ENCODE data around the gene CDKN2D. TPM values are rescaled to one million over a fixed set of nuclear protein-coding genes. Genes with fewer than 3 reads are reported as not detected.

The CDKN2D gene
- total RNA-seq, 1 experiment from 2014 or later: 13.8 TPM

GRCh38 chr19:10549733-10550132 is 19.0 kb downstream of the CDKN2D start:
- Histone ChIP-seq H3K9ac (ENCODE audit: low read length) (no peak overlapping the region), H3K79me2 (ENCODE audit: insufficient read depth, low read length) (peaks cover 14% of the 10 kb centered on the region), H3K4me1 (ENCODE audit: control insufficient read depth in 1 of 2, insufficient read depth in 2 of 2, low read length in 2 of 2) (peaks cover 2 to 5% of the 10 kb centered on the region in 2 experiments; a peak in 3 of 4 replicates), H3K4me3 (replicated peaks in 1 of 2; ENCODE audit: low read depth in 1 of 2, low read length in 2 of 2) (no peak overlapping the region), H3K36me3 (ENCODE audit: control insufficient read depth in 1 of 2, insufficient read depth in 2 of 2, low read length in 2 of 2) (peaks cover 15 to 35% of the 10 kb centered on the region in 2 experiments; a peak in 3 of 4 replicates), H3K27ac (ENCODE audit: low read depth, low read length) (no peak overlapping the region), H3K27me3 (ENCODE audit: insufficient read depth, low read length) (no peaks in the 10 kb centered on the region), H4K20me1 (ENCODE audit: insufficient read depth) (no peaks in the 10 kb centered on the region), H3K4me2 (ENCODE audit: low read length) (no peak overlapping the region), H3K9me2 (ENCODE audit: insufficient read depth) (no peaks in the 10 kb centered on the region), H2AFZ (ENCODE audit: low read depth, low read length, poor library complexity, severe bottlenecking) (no peak overlapping the region), H3K9me3 (ENCODE audit: control insufficient read depth in 1 of 2, insufficient read depth in 1 of 2, low read depth in 1 of 2, low read length in 2 of 2) (no peaks in the 10 kb centered on the region)
- DNase-seq (ENCODE audit: low read depth, low spot score) (no peak), ATAC-seq (no peak)
- TF ChIP-seq ZFX (IDR thresholded peaks at IDR 0.05) (no peak), CBX3 (IDR thresholded peaks at IDR 0.05; ENCODE audit: low read depth) (no peak)
- CTCF ChIA-PET: no interaction called here
- RAD21 ChIA-PET (ENCODE audit: low non-redundant PET in 1 of 2, low total read pairs in 2 of 2, uncharacterized antibody in 2 of 2, unreplicated experiment in 2 of 2): interaction anchor here in 1 of 2 experiments (0.6 kb wide), 1 partner anchor 37 kb away, joined by 4 read pairs; no protein-coding TSS in a partner anchor
- intact Hi-C loops (cut with micrococcal nuclease): no loop called here
- no TSS peak for BruUV-seq (replicated peaks)
- POLR2A ChIA-PET: no interaction called here

- no peaks in the 10 kb centered on the region for H4K20me1 ChIP-seq (ENCODE audit: insufficient read depth)
- DNase-seq (ENCODE audit: low read depth, low spot score): no peak
- no peak overlapping the region for H3K27ac ChIP-seq (ENCODE audit: low read depth, low read length)
- H3K79me2 ChIP-seq (ENCODE audit: insufficient read depth, low read length): peaks cover 24% of the 10 kb centered on the region
- no peak overlapping the region for H3K4me2 ChIP-seq (ENCODE audit: low read length)
- no peak overlapping the region for H3K4me3 ChIP-seq (replicated peaks in 1 of 2; ENCODE audit: low read depth in 1 of 2, low read length in 2 of 2)
- H3K27me3 ChIP-seq (ENCODE audit: insufficient read depth, low read length): no peaks in the 10 kb centered on the region
- BruUV-seq (replicated peaks): no TSS peak
- intact Hi-C loops (cut with micrococcal nuclease): no loop called here
- H3K9me3 ChIP-seq (ENCODE audit: control insufficient read depth in 1 of 2, insufficient read depth in 1 of 2, low read depth in 1 of 2, low read length in 2 of 2): no peaks in the 10 kb centered on the region
- H3K9ac ChIP-seq (ENCODE audit: low read length): no peak overlapping the region
- no peak for TF ChIP-seq ELF1 (IDR thresholded peaks at IDR 0.05; ENCODE audit: borderline replicate concordance, low read depth)
- no peak for TF ChIP-seq TCF7L2 (IDR thresholded peaks at IDR 0.05; ENCODE audit: borderline replicate concordance, extremely low read depth, insufficient read depth, insufficient read length)
- TF ChIP-seq EZH2 (IDR thresholded peaks at IDR 0.05): no peak
- no peak for TF ChIP-seq EZH2phosphoT487 (IDR thresholded peaks at IDR 0.05; ENCODE audit: borderline replicate concordance)
- no peak for TF ChIP-seq JUND (IDR thresholded peaks at IDR 0.05)
- TF ChIP-seq REST (IDR thresholded peaks at IDR 0.05; ENCODE audit: low read depth): no peak
- no peak for TF ChIP-seq ATF3 (IDR thresholded peaks at IDR 0.05)
- TF ChIP-seq ZFX (IDR thresholded peaks at IDR 0.05): no peak
- no peak for TF ChIP-seq MAX (IDR thresholded peaks at IDR 0.05)
- ChIA-PET CTCF (no interaction called here), POLR2A (no interaction called here), RAD21 (ENCODE audit: low non-redundant PET in 1 of 2, low total read pairs in 2 of 2, uncharacterized antibody in 2 of 2, unreplicated experiment in 2 of 2) (no interaction called here)
- H3K4me1 ChIP-seq (ENCODE audit: control insufficient read depth in 1 of 2, insufficient read depth in 2 of 2, low read length in 2 of 2): peaks cover 4 to 9% of the 10 kb centered on the region in 2 experiments; a peak in 3 of 4 replicates
- no peak for ATAC-seq
- H2AFZ ChIP-seq (ENCODE audit: low read depth, low read length, poor library complexity, severe bottlenecking): no peak overlapping the region
- H3K36me3 ChIP-seq (ENCODE audit: control insufficient read depth in 1 of 2, insufficient read depth in 2 of 2, low read length in 2 of 2): peaks cover 12 to 26% of the 10 kb centered on the region in 2 experiments; a peak in 3 of 4 replicates
- no peaks in the 10 kb centered on the region for H3K9me2 ChIP-seq (ENCODE audit: insufficient read depth)
These were observed 20.0 kb downstream of the CDKN2D start for GRCh38 chr19:10548746-10549276.

Data from HCT116 (cell line).